HG03439 (cell line): ENCODE results near the gene FAM227B.

Experiments
- ATAC-seq: cut with Tn5 transposase; IDR thresholded peaks from one replicate; pipeline ENCODE4 v1.9.1; 2021; ENCODE audit warnings: mild to moderate bottlenecking, moderate library complexity; ENCODE audit not compliant: unreplicated experiment

Gene FAM227B

GRCh38 chr15:49303003-49303402 lies 317.6 kb downstream of the FAM227B start:
- ATAC-seq = no peak

DNA sequence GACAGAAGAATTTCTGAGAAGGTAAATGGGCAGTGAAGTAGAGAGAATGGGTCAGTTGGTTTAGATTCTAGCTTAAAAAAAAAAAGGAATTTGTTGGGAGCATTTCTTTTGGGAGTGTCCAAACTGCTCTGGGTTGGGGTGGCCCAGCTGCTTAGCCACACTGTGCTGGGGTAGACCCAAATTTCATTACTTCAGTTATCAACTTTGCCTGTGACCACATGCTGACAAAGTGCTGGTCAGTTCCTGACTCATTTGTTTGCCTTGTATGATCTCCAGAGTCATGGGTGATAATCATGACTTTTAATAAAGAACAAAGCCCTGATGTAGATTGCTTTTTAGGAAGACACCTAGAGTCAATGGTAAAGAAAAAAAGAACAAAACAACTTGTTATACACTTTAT lies 319.1 kb downstream of the FAM227B start:
- ATAC-seq = no peak

DNA sequence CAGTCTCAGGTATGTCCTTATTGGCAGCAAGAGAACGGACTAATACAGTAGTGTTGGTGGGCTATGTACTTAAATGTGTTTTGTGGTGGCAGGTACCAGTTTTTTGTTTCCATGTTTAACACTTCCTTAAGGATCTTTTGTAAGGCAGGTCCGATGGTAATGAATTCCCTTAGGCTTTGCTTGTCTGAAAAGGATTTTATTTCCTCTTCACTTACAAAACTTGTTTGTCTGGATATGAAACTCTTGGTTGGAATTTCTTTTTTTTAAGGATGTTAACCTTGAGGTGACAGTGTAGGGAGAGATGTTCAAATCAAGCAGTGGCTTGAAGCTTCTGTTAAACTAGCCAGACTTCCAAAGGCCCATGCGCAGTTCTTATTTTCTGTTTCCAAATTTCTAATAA lies 319.8 kb downstream of the FAM227B start:
- ATAC-seq = no peak

GRCh38 chr15:49297584-49297983 lies 323.0 kb downstream of the FAM227B start:
- no peak for ATAC-seq

- ATAC-seq = no peak
These were observed 324.4 kb downstream of the FAM227B start for GRCh38 chr15:49296258-49296657.

- no peak for ATAC-seq
These were observed 326.7 kb downstream of the FAM227B start for GRCh38 chr15:49293941-49294340.

DNA sequence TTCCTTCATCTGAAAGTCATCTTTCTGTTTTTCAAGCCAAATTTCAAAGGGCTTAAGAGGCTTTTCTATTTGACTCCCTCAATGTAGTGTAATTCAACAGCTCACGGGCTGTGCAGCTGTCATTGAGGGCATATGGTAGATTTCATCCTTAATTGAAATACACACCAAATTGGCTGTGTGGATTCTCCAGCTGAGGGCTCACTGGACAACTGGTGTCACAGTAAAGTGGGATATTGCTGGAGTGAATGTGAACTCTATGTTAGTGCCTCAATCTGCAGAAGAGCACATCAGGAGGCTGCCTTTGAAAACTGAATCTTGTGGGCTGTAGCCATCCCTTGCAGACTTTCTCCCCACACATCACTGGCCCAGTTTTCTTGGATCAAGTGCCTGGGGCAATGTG lies 330.4 kb downstream of the FAM227B start:
- ATAC-seq = no peak

DNA sequence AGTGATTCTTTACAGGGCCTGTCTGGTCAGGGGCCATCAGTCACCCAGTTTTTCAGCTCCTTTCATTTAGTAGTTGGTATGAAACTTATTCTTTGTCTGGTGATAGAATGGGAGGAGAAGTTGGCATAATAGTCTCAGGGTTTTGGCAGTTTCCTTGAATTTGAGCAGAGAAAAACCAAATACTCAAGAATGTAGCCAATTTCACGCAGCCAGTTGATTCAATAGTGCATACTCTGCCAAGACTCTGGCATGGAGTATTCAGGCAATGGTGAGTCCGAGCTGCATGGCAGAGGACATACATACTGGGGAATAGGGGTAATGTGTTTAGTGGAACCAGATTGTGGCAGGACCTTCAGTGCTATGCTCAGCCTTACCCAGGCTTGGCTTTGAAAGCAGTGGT lies 332.2 kb downstream of the FAM227B start:
- ATAC-seq = no peak

GRCh38 chr15:49287481-49287880 lies 333.1 kb downstream of the FAM227B start:
- no peak for ATAC-seq

- no peak for ATAC-seq
These were observed 333.8 kb downstream of the FAM227B start for GRCh38 chr15:49286649-49287404.

DNA sequence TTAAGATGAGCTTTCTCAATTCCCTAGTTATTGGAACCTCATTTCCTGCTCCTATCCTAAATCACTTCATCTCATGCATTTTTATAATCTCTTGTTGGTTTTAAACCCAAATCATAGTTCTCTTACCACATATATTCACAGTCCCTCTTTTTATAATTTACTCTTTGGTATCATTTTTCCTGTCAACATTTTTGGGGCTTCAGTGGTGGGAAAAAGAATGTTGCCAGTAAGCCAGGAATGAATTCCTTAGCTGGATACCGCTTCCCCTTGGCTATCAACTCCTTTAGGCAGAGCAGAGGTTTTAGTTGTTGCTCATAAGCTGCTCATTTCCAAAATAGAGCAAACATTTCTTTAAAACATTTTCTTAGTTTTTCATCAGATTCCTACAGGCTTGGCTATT lies 338.3 kb downstream of the FAM227B start:
- no peak for ATAC-seq

- no peak for ATAC-seq
These were observed 340.8 kb downstream of the FAM227B start for GRCh38 chr15:49279521-49280456.

- ATAC-seq = no peak
These were observed 341.9 kb downstream of the FAM227B start for GRCh38 chr15:49278751-49279150.
